Testis (tissue), 3 donors: Measurements from ENCODE around the gene MYH14. TPM values are rescaled to one million over a fixed set of nuclear protein-coding genes. Genes with fewer than 3 reads are reported as not detected.

Source experiments
- DNase-seq: peaks from one replicate; pipeline ENCODE4 v3.0.0-alpha.2; 2019
- H3K27ac ChIP-seq, 2 donors: fragments of 200-600 bp; sonication (generic); one replicate each; pipeline ENCODE4 v1.5.1; 2019
- H3K27me3 ChIP-seq: fragments of 200-600 bp; sonication (generic); one replicate; pipeline ENCODE4 v1.5.1; 2019
- H3K36me3 ChIP-seq: fragments of 200-600 bp; sonication (generic); one replicate; pipeline ENCODE4 v1.5.1; 2017; ENCODE audit warnings: low read depth; ENCODE audit errors: missing control alignments
- H3K4me1 ChIP-seq: fragments of 200-600 bp; sonication (generic); one replicate; pipeline ENCODE4 v1.5.1; 2019
- H3K4me3 ChIP-seq, 2 donors: fragments of 200-600 bp; sonication (generic); one replicate each; pipeline ENCODE4 v1.5.1; 2017 to 2019
- H3K9me3 ChIP-seq: fragments of 200-600 bp; sonication (generic); one replicate; pipeline ENCODE4 v1.5.1; 2017
- POLR2A ChIP-seq: fragments of 450-650 bp; IDR thresholded peaks from one replicate; pipeline ENCODE4 v1.6.1; 2017; ENCODE audit warnings: antibody characterized with exemption, mild to moderate bottlenecking, moderate library complexity
- WGBS, 2 donors: methylation state at CpG; one replicate each; pipeline ENCODE4 v1.1.5; 2018; 5-methylcytosine and 5-hydroxymethylcytosine counted together
- intact Hi-C: fragments of 100-400 bp; cut with DNase I; formaldehyde crosslinking; loops from one replicate; pipeline ENCODE4 v1.15.1; 2023; ENCODE audit warnings: low total_unique reads
- polyA plus RNA-seq: library from polyadenylated mRNA; stranded (reverse); fragments of 350-450 nt; fragmentation: Illumina TruSeq; extraction: RNeasy Lipid Tissue Mini Kit (QIAGEN cat#74804); gene quantifications from one replicate; pipeline ENCODE4 v1.2.3, GENCODE V29; 2014; ENCODE audit warnings: low read depth, low replicate concordance; ENCODE audit not compliant: insufficient read depth
- small RNA-seq, 2 donors: library from RNA; depleted of rRNA; stranded (forward); fragments of <200 nt; gene quantifications; one replicate each; pipeline ENCODE3, GENCODE V24; 2016
- total RNA-seq, 2 donors: library from RNA; depleted of rRNA; stranded (reverse); fragments of >200 nt; gene quantifications; one replicate each; pipeline ENCODE4 v1.2.3, GENCODE V29; 2016
- TF ChIP-seq, protein P1 (sequence below), 3 experiments: fragments of 450-650 bp in 2 of 3; fragments of 200-600 bp in 1 of 3; sonication (generic) in 1 of 3; IDR thresholded peaks; one replicate each; pipeline ENCODE4 v1.5.1; 2016 to 2019; ENCODE audit warnings: antibody characterized with exemption in 3 of 3, mild to moderate bottlenecking in 2 of 3, moderate library complexity in 1 of 3

Gene MYH14
- total and polyA plus RNA-seq, 3 donors from 2014 or later: 6.0 to 7.9 (median 7.8) TPM

- intact Hi-C loops: no loop called here
- H3K27ac ChIP-seq: peak overlapping the region in 1 of 2 donors; percentile 89
Measured at GRCh38 chr19:50356691-50357177, 153.3 kb downstream of the MYH14 start.

GRCh38 chr19:50357178-50358100 is 154.0 kb downstream of the MYH14 start:
- WGBS, 2 donors: 7 to 20% methylated on average over 50 to 54 of the region's 54 CpGs
- intact Hi-C loops: no loop called here
- DNase-seq: peak; percentile 89

More at GRCh38 chr19:50356691-50357177, 153.3 kb downstream of the MYH14 start:
- TF ChIP-seq, protein P1, sequence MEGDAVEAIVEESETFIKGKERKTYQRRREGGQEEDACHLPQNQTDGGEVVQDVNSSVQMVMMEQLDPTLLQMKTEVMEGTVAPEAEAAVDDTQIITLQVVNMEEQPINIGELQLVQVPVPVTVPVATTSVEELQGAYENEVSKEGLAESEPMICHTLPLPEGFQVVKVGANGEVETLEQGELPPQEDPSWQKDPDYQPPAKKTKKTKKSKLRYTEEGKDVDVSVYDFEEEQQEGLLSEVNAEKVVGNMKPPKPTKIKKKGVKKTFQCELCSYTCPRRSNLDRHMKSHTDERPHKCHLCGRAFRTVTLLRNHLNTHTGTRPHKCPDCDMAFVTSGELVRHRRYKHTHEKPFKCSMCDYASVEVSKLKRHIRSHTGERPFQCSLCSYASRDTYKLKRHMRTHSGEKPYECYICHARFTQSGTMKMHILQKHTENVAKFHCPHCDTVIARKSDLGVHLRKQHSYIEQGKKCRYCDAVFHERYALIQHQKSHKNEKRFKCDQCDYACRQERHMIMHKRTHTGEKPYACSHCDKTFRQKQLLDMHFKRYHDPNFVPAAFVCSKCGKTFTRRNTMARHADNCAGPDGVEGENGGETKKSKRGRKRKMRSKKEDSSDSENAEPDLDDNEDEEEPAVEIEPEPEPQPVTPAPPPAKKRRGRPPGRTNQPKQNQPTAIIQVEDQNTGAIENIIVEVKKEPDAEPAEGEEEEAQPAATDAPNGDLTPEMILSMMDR (IDR thresholded peaks at IDR 0.05): no peak
- TF ChIP-seq POLR2A: no peak
- H3K4me3 ChIP-seq: peak overlapping the region in 1 of 2 donors; percentile 56
- no peaks in the 10 kb centered on the region for H3K36me3 ChIP-seq
- WGBS, 2 donors: 35 to 37% methylated on average over 13 of the region's 13 CpGs
- no peaks in the 10 kb centered on the region for H3K4me1 ChIP-seq
- no peaks in the 10 kb centered on the region for H3K27me3 ChIP-seq
- no peaks in the 10 kb centered on the region for H3K9me3 ChIP-seq
- no peak for DNase-seq

DNA sequence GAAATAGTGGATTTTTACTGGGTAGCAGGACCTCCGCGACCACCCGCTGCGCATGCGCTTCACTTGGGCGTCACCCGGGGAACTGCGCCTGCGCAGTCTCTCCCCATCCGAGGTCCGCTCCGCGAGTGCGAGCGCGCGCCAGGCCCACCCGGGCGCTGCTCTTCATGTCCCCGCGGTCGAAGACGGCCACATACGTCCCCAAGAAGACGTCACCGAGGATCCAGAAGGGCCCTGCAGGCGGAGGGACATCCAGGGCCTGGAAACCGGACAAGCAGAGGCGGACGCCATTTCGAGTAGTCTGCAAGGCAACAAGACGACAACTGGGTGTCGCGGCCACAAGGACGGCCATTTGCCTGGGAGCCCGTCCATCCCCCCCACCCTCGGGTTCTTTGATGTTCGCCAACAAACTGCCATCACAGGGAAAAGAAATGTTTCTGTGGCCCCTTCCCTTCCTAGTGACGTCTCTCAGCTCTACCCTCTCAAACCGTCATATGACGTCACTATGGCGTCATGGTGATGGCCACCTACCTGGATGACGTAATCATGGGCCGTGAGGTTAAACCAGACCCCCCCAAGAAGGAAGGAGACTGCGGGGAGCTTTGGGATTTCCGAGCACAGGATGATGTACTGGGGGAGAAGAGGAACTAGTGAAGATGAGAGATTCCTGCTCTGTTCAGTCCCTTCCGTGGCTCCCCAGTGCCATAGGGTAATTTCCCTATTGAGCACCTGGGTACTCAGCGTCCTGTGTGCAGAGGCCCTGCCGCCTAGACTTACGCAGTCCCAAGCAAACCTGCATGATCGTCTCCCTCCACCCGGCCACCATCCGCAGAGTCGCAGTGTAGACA is 155.3 kb downstream of the MYH14 start:
- peak; percentile 69 for DNase-seq
- Histone ChIP-seq H3K27ac (peak overlapping the region; percentile 3 to 89), H3K36me3 (no peaks in the 10 kb centered on the region), H3K4me1 (no peaks in the 10 kb centered on the region), H3K4me3 (peak overlapping the region; percentile 56 to 62), H3K27me3 (no peaks in the 10 kb centered on the region), H3K9me3 (no peaks in the 10 kb centered on the region)
- whole genome bisulfite sequencing, 2 donors: 38 to 39% methylated on average over 31 to 54 of the region's 54 CpGs
- TF ChIP-seq, protein P1 (IDR thresholded peaks at IDR 0.05): no peak
- TF ChIP-seq POLR2A: no peak
- intact Hi-C loops: no loop called here

More at GRCh38 chr19:50357178-50358100, 154.0 kb downstream of the MYH14 start:
- Histone ChIP-seq H3K36me3 (no peaks in the 10 kb centered on the region), H3K4me1 (no peaks in the 10 kb centered on the region), H3K9me3 (no peaks in the 10 kb centered on the region), H3K27me3 (no peaks in the 10 kb centered on the region), H3K27ac (peak overlapping the region; percentile 84 to 89), H3K4me3 (peak overlapping the region; percentile 56 to 62)
- TF ChIP-seq, protein P1 (IDR thresholded peaks at IDR 0.05): peak; percentile 79 to 94 (median 89)
- no peak for TF ChIP-seq POLR2A

- no peaks in the 10 kb centered on the region for H3K36me3 ChIP-seq
- H3K9me3 ChIP-seq: no peaks in the 10 kb centered on the region
- H3K27ac ChIP-seq: no peak overlapping the region
- H3K27me3 ChIP-seq: no peaks in the 10 kb centered on the region
- no peak for DNase-seq
- intact Hi-C loops: no loop called here
- no peak for TF ChIP-seq POLR2A
- TF ChIP-seq, protein P1 (IDR thresholded peaks at IDR 0.05): no peak
- WGBS, 2 donors: 85% methylated on average over 8 to 11 of the region's 11 CpGs
- H3K4me1 ChIP-seq: no peaks in the 10 kb centered on the region
- no peak overlapping the region for H3K4me3 ChIP-seq
Measured at GRCh38 chr19:50359328-50359818, 156.0 kb downstream of the MYH14 start.

Small RNAs within 50 kb of the gene (small RNA-seq; reads per million reads assigned to genes)
- 0 reads per million in 2 donors for gene RF00017

Other genes starting within 250 kb of the MYH14 start
- 1 to 10 TPM; 6.0 to 8.5 TPM for gene SIGLEC11, start 242.4 kb upstream of the MYH14 start, total RNA-seq
- gene SIGLEC11, start 242.4 kb upstream of the MYH14 start, polyA plus RNA-seq: 5.8 TPM
- gene VRK3, start 178.2 kb upstream of the MYH14 start, total RNA-seq: 100 to 1,000 TPM; 143 to 237 TPM
- 375 TPM for gene VRK3, start 178.2 kb upstream of the MYH14 start, polyA plus RNA-seq
- gene ZNF473, start 177.6 kb upstream of the MYH14 start, total RNA-seq: 10 to 100 TPM; 77.7 to 92.8 TPM
- 106 TPM for gene ZNF473, start 177.6 kb upstream of the MYH14 start, polyA plus RNA-seq
- 10 to 100 TPM; 18.0 to 37.3 TPM for gene IZUMO2, start 40.3 kb upstream of the MYH14 start, total RNA-seq
- 56.1 TPM for gene IZUMO2, start 40.3 kb upstream of the MYH14 start, polyA plus RNA-seq
- gene KCNC3, start 125.8 kb downstream of the MYH14 start, total RNA-seq: 10 to 100 TPM in 1 of 2 donors, 1 to 10 TPM in 1; 6.9 to 16.0 TPM
- 7.7 TPM for gene KCNC3, start 125.8 kb downstream of the MYH14 start, polyA plus RNA-seq
- 1 to 10 TPM; 1.3 to 2.0 TPM for gene NAPSA, start 162.0 kb downstream of the MYH14 start, total RNA-seq
- 11.5 TPM for gene NAPSA, start 162.0 kb downstream of the MYH14 start, polyA plus RNA-seq
- gene NR1H2, start 172.8 kb downstream of the MYH14 start, total RNA-seq: 10 to 100 TPM; 93.8 to 96.6 TPM
- gene NR1H2, start 172.8 kb downstream of the MYH14 start, polyA plus RNA-seq: 68.0 TPM
- 10 to 100 TPM; 42.2 to 51.7 TPM for gene POLD1, start 180.7 kb downstream of the MYH14 start, total RNA-seq
- gene POLD1, start 180.7 kb downstream of the MYH14 start, polyA plus RNA-seq: 30.7 TPM
- gene SPIB, start 215.3 kb downstream of the MYH14 start, total RNA-seq: 1 to 10 TPM in 1 of 2 donors, under 1 TPM in 1; 0.24 to 1.1 TPM
- gene SPIB, start 215.3 kb downstream of the MYH14 start, polyA plus RNA-seq: 1.6 TPM
- gene MYBPC2, start 229.3 kb downstream of the MYH14 start, total RNA-seq: under 1 TPM; 0.31 to 0.63 TPM
- gene MYBPC2, start 229.3 kb downstream of the MYH14 start, polyA plus RNA-seq: 3.2 TPM